C4-2B (cell line): ENCODE measurements around the gene GALNT2.

Experiments
- H3K27ac ChIP-seq: fragments of 450-650 bp; 2 replicates; pipeline ENCODE4 v1.5.1; 2017
- ZFX ChIP-seq: fragments of 450-650 bp; IDR thresholded peaks from 2 replicates; pipeline ENCODE4 v1.6.1; 2017
- TF ChIP-seq, protein P1 (sequence below): fragments of 450-650 bp; conservative IDR thresholded peaks from 2 replicates; pipeline ENCODE4 v1.5.1; 2017; ENCODE audit warnings: mild to moderate bottlenecking

GALNT2 gene

DNA sequence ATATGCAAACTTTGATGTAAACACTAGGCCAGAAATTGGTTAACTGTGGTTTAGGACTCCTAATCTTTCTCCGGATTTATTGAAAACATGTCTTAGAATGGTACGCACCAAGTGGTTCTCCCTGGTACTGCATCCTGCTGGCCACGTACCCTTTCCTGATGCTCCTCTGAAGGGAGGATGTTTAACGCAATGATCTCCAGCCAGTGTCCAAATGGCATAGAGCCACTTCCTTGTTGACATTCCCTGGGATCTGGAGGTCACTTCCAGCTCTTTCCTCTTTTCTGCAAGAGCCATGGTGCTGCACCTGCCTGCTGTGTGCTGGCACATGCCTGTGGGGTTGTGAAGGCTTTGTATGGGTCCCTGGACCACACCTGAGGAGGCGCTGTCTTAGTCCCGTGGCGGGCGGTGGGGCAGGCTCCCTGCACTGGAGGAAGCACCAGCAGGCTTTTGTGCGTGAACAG, 53.9 kb downstream of the GALNT2 start:
- peak overlapping the region; percentile 36 for H3K27ac ChIP-seq
- TF ChIP-seq, protein P1, sequence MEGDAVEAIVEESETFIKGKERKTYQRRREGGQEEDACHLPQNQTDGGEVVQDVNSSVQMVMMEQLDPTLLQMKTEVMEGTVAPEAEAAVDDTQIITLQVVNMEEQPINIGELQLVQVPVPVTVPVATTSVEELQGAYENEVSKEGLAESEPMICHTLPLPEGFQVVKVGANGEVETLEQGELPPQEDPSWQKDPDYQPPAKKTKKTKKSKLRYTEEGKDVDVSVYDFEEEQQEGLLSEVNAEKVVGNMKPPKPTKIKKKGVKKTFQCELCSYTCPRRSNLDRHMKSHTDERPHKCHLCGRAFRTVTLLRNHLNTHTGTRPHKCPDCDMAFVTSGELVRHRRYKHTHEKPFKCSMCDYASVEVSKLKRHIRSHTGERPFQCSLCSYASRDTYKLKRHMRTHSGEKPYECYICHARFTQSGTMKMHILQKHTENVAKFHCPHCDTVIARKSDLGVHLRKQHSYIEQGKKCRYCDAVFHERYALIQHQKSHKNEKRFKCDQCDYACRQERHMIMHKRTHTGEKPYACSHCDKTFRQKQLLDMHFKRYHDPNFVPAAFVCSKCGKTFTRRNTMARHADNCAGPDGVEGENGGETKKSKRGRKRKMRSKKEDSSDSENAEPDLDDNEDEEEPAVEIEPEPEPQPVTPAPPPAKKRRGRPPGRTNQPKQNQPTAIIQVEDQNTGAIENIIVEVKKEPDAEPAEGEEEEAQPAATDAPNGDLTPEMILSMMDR = peak; percentile 91
- no peak for TF ChIP-seq ZFX

DNA sequence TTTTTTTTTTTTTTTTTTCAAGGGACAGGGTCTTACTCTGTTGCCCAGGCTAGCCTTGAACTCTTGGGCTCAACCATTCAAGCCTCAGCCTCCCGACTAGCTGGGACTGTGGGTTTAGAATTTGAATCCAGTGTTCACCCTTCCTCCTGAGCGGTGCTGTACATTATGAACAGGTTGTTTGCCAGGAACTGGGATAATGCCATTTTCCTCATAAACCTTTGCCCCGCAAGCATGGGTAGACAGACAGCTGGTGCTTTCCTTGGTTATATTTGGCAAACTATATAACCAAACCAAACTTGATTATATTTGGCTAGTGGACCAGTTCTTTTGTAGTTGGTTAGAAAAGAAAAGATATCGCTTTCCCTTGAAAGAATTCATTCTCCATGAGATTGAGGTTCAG, 54.9 kb downstream of the GALNT2 start:
- no peak for TF ChIP-seq ZFX
- TF ChIP-seq, protein P1 = no peak
- no peak overlapping the region for H3K27ac ChIP-seq

DNA sequence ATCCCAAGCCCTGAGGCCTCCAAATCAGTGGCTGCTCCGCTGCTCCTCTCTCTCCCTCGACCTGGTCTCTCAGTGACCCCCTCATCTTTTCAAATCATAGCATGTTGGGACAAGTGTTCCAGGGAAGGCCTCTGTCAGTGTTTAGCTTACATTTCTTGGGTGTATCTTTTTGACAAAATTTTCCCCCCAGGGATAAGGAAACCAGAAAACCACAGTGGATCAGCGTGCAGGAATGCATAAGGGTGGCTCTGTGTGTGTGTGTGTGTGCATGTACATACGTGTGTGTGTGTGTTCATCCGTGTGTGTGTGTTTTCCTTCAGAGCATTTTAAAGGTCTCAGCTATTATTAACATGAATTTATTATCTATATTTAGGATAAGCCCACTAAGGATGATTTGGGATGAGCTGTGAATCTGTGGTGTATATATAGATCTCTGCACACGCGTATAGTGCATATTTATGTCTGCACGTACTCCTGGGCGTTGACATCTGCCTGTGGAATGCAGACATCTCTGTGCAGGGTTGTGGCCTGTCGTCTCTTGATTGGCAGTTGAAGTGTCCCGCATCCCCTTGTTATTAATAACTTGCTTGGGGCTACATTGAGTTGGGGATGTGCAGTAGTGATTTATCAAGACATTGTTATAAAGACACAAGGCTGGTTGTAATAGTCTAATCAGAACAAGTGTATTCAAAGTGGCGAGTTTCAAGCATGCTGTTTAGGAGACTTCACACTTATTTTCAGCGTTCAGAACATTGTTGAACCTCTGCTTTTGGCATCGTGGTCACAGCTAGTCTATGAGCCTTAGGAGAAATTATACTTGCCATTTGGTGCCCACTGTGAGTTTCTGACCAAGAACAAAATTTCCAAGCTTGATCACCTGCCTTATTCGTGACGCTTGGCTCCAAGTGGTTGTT, 55.6 kb downstream of the GALNT2 start:
- TF ChIP-seq, protein P1 = no peak
- TF ChIP-seq ZFX = no peak
- no peak overlapping the region for H3K27ac ChIP-seq

DNA sequence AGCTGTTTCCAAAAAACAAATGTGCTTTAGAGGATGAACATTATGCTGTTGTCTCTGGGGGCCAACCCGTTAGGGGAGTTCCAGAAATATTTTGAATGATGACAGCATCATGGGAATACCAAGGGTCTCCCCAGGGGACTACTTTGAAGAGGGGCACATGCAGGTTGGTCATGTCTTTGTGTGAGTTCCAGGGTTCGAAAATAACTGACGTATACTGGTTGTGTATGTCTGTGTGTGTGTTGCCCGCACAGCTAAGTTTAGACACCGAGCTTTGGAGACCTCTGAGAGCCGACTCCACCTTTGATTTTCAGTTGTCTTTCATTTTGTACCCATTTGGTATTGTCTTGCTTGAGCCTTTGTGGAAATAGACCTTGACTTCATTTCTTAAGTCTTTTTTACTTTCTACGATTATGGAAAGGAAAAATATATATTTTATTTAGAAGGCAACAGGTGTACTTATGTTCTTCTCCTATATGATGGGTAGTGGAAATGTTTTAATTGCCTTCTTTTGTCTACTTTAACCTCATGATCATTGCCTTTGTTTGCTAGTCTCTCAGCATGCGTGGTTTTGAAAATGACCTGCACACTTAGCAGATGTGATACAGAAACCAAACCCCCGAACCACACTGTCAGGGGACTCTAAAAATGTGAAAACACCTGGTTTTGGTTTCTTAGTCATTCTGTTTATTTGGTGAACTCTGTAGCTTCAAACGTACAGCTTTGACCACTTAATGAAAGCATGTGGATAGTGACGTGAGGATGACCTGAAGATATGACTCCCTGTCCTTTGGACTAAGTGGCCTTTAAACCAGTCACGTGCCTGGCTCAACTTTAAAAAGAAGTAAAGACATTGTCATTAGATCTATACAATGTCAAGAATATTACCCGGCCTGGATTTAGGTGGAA, 56.5 kb downstream of the GALNT2 start:
- no peak overlapping the region for H3K27ac ChIP-seq
- TF ChIP-seq ZFX = no peak
- TF ChIP-seq, protein P1 = no peak

DNA sequence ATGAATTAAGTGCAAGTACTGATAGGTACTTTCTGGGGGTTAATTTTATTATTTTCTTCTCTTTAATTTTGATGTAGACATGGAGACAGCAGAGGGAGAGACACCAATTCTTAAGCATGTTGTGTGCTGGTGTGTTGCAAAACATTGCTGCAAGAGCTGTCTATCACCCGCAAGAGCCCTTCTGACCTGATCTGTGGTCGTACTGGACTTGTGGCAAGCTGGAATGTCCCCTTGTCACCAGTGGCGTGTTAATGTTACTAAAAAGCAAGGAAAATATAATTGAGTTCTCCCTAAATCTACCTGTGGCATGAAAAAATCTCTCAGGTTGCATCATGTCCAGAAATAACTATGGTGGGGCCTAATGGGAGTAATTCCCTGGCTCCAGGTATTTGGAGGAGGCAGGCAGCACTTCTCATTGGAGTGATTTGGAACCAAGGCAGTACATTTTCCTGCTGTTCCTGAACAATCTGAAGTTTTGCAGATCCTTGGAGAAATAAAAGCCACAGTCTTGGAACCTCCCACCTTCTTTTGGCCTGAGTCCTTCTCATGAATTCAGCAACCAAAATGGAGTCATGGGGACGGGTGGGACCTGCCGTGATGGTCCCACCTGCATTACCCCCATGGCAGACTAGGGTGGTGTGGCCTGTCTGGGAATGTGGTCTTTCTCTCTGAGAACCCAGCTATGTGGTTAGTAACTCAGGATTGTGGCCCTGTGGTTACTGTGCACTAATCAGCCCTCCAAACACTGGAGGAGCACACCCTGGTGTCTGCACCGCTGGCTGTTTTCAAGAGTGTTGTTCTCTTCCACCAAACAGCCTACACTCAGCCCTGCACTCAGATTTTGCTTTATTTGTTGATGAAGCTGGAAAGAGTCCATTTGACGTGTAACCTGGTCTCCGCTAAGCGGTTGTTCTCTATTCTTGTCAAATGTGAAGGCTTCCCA, 57.4 kb downstream of the GALNT2 start:
- TF ChIP-seq ZFX = no peak
- TF ChIP-seq, protein P1 = no peak
- H3K27ac ChIP-seq = no peak overlapping the region

DNA sequence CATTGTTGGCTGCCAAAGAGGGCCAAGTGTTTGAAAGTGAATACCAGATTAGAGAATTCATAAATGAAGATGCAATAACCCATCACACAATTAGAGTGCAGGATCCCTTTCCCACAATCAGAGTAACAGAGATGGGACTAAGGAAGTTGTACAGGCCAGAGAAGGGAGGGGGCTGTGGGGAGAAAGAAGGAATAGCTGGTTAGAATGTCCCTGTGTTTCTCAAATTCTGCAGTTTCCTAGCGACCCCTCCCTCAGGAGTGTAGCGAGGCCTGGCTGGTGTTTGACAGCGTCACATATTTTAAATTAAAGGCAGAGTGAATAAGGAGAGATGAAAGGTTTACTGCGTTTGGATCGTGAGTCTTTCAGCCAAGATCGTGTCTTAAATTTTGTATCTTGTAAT, 58.1 kb downstream of the GALNT2 start:
- no peak overlapping the region for H3K27ac ChIP-seq
- TF ChIP-seq, protein P1 = no peak
- TF ChIP-seq ZFX = no peak
